Cardiac fibroblast (primary cell): Measurements from ENCODE around the gene AMN.

Source experiments
- DNase-seq, 2 donors: peaks; one replicate each; pipeline versions ENCODE4 v3.0.0 to v3.0.0-alpha.2; 2010; ENCODE audit warnings: low read depth in 2 of 2
- H3K4me3 ChIP-seq, 2 donors: replicated peaks in 1 of 2; 1 replicate in 1 of 2; 2 replicates in 1 of 2; pipeline ENCODE4 v1.5.1; 2011; ENCODE audit warnings: low read depth in 2 of 2, low read length in 2 of 2, mild to moderate bottlenecking in 2 of 2, moderate library complexity in 1 of 2
- TF ChIP-seq, protein P1 (sequence below): IDR thresholded peaks from one replicate; pipeline ENCODE4 v1.5.1; 2011; ENCODE audit warnings: low read depth, mild to moderate bottlenecking, low read length, inconsistent platforms

Gene AMN

DNA sequence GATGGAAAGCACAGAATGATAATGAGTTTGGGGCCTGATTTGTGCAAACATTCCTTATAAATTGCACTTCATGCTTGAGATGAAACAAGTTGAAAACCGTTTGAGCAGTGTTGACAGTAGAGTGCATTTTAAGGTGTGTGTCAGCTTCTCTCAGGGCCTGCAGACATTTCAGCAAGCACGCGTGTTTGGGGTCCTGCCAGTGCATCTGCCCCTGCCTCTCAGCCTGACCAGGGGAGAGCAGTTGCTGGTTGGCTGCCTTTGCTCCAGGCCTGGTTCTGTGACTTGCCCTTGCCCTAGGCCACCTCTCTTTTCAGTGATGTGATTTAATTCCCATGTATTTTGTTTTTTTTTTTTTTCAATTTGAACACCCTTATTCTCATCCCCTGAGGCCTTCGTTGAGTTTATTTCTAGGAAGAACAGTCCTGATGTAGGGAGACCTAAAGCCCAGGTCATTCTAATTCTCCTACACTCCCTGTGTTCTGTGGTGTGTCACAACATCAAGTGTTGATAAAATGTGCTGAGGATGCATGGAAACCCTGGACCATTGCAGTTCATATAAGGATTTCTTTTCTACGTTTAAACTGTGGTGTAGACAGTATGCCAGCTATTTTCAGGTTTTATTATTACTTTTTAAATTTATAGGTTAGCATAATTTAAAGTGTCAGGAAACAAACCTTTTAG, 40.1 kb upstream of the AMN start:
- no peak overlapping the region for H3K4me3 ChIP-seq
- TF ChIP-seq, protein P1, sequence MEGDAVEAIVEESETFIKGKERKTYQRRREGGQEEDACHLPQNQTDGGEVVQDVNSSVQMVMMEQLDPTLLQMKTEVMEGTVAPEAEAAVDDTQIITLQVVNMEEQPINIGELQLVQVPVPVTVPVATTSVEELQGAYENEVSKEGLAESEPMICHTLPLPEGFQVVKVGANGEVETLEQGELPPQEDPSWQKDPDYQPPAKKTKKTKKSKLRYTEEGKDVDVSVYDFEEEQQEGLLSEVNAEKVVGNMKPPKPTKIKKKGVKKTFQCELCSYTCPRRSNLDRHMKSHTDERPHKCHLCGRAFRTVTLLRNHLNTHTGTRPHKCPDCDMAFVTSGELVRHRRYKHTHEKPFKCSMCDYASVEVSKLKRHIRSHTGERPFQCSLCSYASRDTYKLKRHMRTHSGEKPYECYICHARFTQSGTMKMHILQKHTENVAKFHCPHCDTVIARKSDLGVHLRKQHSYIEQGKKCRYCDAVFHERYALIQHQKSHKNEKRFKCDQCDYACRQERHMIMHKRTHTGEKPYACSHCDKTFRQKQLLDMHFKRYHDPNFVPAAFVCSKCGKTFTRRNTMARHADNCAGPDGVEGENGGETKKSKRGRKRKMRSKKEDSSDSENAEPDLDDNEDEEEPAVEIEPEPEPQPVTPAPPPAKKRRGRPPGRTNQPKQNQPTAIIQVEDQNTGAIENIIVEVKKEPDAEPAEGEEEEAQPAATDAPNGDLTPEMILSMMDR = no peak
- no peak for DNase-seq

DNA sequence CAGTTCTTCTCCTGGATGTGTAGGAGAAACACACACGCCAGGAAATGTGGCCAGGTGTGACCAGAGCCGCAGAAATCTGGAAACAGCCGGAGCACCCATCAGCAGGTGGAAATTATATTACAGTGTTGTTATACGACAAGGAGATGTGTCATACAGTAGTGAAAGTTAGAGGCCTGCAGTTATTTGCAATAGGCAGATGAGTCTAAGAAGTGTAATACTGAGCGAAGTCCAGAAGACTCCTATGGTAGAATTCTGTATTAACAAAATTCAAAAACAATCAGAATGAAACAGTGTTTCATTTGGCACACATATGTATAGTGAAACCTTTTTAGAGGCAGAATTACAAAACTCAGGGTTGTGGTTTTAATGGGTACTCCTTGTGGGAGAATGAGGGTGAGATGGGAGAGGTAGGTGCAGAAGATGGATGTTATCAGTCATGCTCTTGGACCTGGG, 39.3 kb upstream of the AMN start:
- no peak for DNase-seq
- H3K4me3 ChIP-seq = no peak overlapping the region
- TF ChIP-seq, protein P1 = no peak

DNA sequence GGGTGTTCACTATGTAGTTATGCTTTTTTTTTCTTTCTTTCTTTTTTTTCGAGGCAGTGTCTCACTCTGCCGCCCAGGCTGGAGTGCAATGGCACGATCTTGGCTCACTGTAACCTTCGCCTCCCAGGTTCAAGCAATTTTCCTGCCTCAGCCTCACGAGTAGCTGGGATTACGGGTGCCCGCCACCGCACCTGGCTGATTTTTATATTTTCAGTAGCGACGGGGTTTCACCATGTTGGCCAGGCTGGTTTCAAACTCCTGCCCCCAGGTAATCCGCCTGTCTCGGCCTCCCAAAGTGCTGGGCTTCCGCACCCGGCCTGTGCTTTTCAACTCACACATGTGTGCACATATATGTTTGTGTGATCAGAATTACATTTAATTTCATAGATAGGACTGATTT, 38.9 kb upstream of the AMN start:
- H3K4me3 ChIP-seq = no peak overlapping the region
- no peak for DNase-seq
- TF ChIP-seq, protein P1 = no peak

DNA sequence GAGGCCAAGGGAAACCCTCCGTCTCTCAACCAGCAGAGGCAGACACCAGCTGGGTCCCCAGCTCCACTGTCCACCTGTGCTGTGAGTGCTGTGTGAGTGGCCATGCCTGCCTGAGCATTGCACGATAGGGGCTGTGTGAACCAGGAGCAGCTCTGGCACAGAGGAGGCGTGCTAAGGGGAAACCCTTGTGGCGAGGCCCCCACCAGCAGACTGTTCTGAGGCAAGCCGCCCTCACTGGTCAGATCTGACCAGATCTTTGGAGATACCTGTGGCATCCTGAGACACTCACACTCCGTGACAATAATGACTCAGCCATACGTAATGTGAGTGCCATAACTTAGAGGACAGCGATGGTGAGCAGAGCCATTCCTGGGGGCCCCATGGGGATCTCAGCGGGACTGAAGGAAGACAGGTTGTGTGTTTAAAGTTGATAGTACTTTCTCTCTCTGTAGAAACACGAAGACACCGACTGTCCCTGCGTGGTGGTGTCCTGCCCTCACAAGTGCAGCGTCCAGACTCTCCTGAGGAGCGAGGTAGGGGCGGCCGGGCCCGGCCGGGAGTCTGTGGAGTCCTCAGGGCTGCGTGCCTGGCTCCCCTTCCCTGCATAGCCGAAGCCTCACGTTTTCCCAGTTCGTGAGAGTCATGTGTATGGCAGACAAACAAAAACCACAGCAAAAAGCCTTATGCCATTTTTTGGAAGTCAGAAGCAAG, 36.6 kb upstream of the AMN start:
- no peak for DNase-seq
- TF ChIP-seq, protein P1 = no peak
- no peak overlapping the region for H3K4me3 ChIP-seq

DNA sequence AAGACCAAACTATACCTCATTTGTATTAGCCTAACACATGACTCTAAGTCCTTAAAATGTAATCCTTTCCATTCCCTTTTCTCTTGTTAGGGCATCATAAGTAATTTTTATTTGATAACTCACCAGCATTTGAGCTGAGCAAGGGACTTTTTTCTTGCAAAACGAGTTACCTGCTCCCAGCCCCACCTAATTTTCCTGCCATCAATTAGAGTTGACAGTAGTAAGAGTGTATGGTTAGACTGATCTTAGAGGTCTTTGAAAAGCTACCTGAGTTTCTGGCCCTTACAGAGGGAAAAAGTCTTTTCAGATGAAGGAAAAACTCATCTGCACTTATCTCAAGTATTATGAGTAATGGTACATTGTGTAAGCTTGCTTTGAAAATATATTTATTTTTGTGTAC, 33.7 kb upstream of the AMN start:
- TF ChIP-seq, protein P1 = no peak
- DNase-seq = no peak

DNA sequence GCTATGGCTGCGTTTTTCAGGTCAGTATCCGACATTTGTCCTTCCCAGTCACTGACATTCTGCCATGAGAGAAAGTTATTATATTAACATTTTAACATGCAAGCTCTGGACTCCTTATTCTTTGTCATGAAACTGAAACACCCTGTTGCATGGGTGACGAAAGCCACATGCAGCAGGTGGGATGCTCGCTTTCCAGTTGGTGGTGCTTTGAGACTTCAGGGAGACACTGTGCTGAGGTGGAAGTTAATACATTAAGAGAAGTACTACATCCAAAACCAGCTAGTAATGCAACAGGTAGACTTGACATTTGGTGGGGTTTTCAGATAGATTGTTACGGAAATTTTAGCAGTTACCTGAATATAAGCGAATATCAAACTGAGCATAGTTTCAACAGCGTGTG, 32.8 kb upstream of the AMN start:
- no peak for DNase-seq
- TF ChIP-seq, protein P1 = no peak
- H3K4me3 ChIP-seq = no peak overlapping the region

More for the DNA sequence above, 33.7 kb upstream of the AMN start:
- no peak overlapping the region for H3K4me3 ChIP-seq
